Stimulated activated CD8-positive, alpha-beta memory T cell treated with anti-CD3 and anti-CD28 coated beads, Interleukin-4, amount 100 ng/mL, for 1 hour (primary cell): ENCODE measurements around the gene TSPAN14.
A peak's percentile ranks its signal among the peaks of the same experiment; 100 is the strongest.

ENCODE experiments used
- DNase-seq, 2 donors: peaks; one replicate each; pipeline ENCODE4 v3.0.0-alpha.2; 2020; ENCODE audit warnings: low read depth in 2 of 2, low spot score in 1 of 2

The TSPAN14 gene

GRCh38 chr10:80421707-80422536, 32.2 kb upstream of the TSPAN14 start:
- DNase-seq: no peak

GRCh38 chr10:80425901-80426300, 28.2 kb upstream of the TSPAN14 start:
- DNase-seq: no peak

- no peak for DNase-seq
Measured at GRCh38 chr10:80427541-80427940, 26.6 kb upstream of the TSPAN14 start.

- DNase-seq: no peak
Measured at GRCh38 chr10:80429521-80429973, 24.6 kb upstream of the TSPAN14 start.

- no peak for DNase-seq
Measured at GRCh38 chr10:80433134-80433533, 21.0 kb upstream of the TSPAN14 start.

- no peak for DNase-seq
Measured at GRCh38 chr10:80436446-80437098, 17.5 kb upstream of the TSPAN14 start.

GRCh38 chr10:80437227-80437626, 16.9 kb upstream of the TSPAN14 start:
- no peak for DNase-seq

GRCh38 chr10:80441831-80442230, 12.3 kb upstream of the TSPAN14 start:
- no peak for DNase-seq

- no peak for DNase-seq
Measured at GRCh38 chr10:80442879-80443278, 11.2 kb upstream of the TSPAN14 start.

- DNase-seq: no peak
Measured at GRCh38 chr10:80443531-80443974, 10.6 kb upstream of the TSPAN14 start.

GRCh38 chr10:80444124-80444523, 10.0 kb upstream of the TSPAN14 start:
- DNase-seq: no peak

- DNase-seq: peak in 1 of 2 donors; percentile 55
Measured at GRCh38 chr10:80444646-80445319, 9.3 kb upstream of the TSPAN14 start.

- no peak for DNase-seq
Measured at GRCh38 chr10:80447436-80448190, 6.5 kb upstream of the TSPAN14 start.

- DNase-seq: no peak
Measured at GRCh38 chr10:80448209-80448942, 5.7 kb upstream of the TSPAN14 start.

- no peak for DNase-seq
Measured at GRCh38 chr10:80449520-80449919, 4.6 kb upstream of the TSPAN14 start.

- no peak for DNase-seq
Measured at GRCh38 chr10:80451132-80451531, 3.0 kb upstream of the TSPAN14 start.

- no peak for DNase-seq
Measured at GRCh38 chr10:80452069-80452468, 2.0 kb upstream of the TSPAN14 start.

- no peak for DNase-seq
Measured at GRCh38 chr10:80452640-80453039, 1.5 kb upstream of the TSPAN14 start.

- DNase-seq: no peak
Measured at GRCh38 chr10:80453056-80453841, 861 bp upstream of the TSPAN14 start.
